HG03025 (cell line): ENCODE measurements around the gene CCDC50.

Source experiments
- ATAC-seq: cut with Tn5 transposase; IDR thresholded peaks from one replicate; pipeline ENCODE4 v1.9.1; 2021; ENCODE audit warnings: mild to moderate bottlenecking, moderate library complexity; ENCODE audit not compliant: unreplicated experiment, low FRiP score

The CCDC50 gene, protein sequence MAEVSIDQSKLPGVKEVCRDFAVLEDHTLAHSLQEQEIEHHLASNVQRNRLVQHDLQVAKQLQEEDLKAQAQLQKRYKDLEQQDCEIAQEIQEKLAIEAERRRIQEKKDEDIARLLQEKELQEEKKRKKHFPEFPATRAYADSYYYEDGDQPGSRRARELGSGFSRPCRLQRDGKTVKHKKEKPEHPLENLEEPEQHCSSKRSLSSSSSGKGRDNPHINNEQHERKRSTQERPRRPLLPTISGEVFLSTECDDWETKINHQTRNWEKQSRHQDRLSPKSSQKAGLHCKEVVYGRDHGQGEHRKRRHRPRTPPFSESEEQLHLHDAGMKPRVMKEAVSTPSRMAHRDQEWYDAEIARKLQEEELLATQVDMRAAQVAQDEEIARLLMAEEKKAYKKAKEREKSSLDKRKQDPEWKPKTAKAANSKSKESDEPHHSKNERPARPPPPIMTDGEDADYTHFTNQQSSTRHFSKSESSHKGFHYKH

DNA sequence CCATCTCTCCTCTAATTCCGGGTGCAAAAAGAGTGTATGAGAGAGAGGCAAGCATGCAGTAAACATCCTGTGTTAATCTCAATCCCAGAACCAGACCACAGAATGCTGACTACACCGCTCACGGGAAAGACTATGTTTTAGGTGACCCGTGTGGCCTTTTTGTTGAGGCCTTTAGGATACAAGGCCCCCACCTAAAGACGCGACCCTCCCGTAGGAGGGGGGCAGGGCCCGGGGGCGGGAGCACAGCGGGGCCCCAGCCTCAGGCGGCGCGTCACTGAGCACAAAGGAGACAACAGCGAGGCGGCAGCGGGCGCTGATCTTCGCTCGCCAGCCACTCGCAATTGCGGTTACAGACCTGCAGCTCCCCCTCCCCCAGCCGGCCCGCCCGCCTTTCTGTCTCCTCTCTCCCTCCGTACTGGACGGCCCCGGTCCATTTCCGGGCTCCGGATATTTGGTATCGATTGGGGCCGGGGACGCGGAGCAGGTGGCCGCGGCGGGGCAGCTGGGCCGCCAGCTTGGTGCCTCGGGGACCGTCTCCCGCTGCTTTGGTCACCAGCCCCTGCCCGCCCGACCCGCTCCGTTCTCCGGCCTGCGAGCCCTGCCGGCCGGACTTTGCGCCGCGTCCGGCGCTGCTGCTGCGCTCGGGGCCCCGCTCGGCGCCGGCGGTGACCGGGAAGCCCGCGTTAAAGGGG is at the start of gene CCDC50:
CCDC50 (plus strand) TSS at position 433 of the 692 bp plus-strand sequence. CDS start 281 bp downstream, outside the sequence.
- ATAC-seq = peak; percentile 76

DNA sequence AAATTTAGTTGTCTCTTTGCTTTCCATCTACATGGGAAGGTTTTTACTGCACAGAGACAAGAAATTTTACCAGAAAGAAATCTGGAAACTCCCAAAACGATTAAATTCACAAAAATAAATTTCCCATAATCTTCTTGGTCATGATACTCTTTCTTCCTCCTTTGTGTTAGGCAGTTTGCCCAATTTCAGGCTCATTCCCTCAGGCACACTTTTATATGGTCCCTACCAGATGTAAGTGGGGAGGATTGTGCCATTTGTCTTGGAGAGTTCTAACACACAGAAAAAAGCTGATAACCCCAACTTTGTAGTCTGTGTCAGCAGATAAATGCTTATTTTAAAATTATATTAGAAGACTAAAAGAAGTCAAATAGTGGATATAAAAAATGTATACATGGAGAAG is 49.1 kb upstream of the CCDC50 start:
- ATAC-seq = no peak

DNA sequence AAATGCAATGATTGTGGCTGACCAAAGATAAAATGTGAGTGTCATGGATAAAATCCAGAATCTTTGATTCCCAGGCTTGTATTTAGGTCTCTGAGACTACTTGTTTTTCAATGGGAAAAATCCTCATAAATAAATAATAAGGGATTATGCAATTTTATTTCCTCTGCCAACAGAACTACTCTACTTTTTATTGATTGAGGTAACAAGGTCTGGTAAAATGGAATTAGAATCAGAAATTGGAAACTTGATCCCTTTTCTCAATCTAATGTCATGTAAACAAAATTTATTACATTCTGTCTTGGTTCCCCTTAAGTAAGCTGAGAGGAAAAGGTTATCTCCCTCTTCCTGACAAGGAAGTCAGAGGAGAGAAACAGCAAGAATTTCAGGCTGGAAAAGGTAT is 48.3 kb upstream of the CCDC50 start:
- no peak for ATAC-seq

DNA sequence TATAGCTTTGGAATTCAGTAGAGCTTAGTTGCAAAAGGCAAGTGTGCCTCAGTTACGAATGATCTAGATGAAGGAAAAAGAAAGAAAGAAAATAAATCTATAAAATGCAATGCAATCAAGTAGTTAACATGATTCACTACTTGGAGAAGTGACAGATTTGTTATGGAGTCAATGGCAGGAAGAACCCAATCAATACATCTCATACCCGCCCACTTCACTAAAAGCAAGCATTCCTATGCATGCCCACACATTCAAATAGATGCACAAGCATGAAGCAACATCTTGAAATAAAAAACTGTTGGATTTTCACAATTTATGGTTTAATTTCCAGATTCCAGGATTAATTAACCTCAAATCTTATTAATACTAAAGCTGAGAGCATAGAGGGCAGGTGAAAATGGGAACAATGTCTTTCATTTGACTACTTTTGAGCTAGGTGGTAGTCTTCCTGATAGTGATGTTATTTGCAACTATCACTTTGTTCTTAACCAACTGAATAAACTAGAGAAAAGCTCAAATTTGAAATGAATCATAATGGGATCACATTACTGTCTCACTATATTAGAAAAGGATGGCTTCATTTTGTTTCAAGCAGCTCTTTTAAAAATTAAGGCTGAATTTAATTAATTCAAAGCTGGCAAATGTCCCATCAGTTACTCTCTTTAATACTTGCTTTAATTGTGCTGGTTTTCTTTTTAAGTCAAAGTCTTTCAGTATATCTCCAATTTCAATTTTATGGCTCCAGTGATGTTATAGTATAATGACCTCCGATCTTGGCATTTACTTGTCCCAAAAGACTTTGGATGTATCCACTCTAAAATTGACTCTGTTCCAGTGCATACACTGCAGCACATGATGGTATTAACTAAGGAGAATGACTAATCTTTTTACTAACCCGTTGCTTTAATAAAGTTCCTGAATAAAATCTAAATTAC is 46.7 kb upstream of the CCDC50 start:
- ATAC-seq = no peak

DNA sequence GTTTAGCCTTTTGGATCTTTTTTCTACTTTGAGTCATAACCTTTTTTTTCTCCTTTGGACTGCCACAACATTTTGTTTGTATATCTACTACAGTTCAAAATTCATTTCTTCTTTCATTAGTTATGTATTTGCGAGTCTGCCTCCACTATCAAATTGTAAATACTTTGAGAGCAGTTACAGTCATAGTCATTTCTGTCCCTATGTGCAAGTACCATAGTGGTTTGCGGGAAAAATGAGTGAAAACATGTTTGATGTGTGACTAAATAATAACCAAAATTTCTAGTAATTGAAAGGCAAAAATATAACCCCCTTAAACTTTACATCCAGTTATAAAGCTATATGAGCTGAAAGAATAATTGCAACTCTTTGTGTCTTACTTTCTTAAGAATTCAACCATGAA is 45.8 kb upstream of the CCDC50 start:
- ATAC-seq = no peak

DNA sequence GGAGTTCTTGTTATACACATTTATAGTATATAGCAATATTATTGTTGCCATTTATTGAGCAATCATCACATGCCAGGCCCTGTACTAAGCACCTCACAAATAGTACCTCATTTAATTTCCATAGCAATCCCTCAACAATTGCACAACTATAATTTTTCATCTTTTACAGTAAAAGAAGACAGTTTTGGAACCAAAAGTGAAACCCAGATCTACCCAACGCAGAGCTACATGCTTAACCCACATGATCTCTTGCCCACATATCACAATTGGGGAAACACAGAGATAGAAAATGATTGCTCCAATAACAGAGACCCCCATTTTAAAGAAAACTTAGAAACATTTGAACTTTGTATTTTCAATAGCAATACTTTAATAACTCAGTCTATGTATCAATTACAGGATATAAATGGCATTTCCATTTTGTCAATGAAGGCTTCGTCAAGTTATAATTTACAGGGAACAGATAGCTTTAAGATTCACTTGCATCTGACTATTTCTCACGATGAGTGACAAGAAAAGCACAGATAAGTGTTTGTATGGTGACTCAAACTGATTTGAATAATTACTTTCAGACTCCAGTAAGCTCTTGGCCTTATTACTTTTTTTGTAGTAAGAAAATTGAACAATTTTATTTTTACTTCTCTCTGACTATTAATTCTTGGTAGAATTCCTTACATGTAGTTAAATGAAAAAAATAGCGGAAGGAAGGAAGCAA is 38.7 kb upstream of the CCDC50 start:
- ATAC-seq = peak; percentile 72

DNA sequence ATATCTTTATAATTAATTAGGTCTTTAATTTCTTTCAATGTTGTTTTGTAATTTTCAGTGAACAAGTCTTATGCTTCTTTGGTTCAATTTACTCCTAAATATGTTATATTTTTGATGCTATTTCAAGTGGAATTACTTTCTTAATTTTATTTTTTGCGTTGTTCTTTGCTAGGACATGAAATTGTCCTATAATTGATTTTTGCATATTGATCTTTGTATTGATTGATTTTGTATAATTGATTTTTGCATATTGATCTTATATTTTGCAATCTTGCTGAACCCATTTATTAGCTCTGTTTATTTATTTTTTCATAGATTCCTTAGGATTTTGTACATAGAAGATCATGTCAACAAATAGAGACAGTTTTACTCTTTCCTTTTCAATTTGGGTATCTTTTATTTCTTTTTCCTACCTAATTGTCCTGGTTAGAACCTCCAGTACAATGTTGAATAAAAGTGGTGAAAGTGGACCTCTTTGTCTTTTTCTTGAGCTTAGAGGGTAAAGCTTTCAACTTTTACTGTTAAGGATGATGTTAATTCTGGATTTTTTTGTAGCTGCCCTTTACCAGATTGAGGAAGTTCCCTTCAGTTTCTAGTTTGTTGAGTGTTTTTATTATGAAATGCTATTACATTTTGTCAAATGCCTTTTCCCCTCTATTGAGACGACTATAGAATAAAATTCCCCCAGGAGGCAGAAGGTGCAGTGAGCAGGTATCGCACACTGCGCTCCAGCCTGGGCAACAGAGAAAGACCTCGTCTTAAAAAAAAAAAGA is 36.8 kb upstream of the CCDC50 start:
- ATAC-seq = no peak

DNA sequence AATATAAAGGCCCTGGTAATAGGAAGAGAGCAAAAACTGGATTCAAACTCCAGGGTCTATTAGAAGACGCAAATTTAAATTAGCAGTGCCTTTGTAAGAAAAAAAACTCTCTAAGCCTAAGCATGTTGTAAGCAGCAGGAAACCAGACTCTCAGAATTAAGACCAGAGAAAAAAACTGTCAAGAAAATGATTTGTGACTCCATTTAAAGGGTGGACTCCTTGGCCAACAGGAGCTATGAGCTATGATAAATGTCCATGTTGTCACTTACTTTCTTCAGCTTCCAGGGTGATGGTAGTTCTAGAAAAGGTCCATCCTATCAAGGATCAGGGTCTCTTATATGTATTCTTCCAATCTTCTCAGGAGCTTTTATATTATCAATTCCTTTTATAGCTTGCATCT is 34.9 kb upstream of the CCDC50 start:
- ATAC-seq = no peak

DNA sequence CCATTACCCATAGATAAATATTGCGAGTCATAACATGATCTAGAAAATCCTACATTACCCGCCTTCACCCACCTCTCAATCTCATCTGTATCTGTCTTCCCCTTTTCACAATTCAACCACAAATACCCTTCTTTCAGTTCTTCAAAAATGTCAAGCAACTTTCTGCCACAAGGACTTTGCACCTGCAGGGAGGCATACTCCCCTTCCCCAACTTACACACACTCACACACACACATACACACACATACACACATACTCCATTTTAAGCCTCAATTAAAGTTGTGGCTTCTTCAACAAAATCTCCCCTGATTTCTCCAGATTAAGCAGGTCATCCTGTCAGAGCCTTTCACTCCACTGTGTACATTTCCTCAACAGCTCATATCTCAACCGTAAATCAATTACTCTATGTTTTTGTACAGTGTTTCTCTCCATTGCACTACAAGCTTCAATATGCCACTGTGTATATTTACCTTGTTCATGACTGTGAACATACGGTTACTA is 33.1 kb upstream of the CCDC50 start:
- peak; percentile 87 for ATAC-seq

DNA sequence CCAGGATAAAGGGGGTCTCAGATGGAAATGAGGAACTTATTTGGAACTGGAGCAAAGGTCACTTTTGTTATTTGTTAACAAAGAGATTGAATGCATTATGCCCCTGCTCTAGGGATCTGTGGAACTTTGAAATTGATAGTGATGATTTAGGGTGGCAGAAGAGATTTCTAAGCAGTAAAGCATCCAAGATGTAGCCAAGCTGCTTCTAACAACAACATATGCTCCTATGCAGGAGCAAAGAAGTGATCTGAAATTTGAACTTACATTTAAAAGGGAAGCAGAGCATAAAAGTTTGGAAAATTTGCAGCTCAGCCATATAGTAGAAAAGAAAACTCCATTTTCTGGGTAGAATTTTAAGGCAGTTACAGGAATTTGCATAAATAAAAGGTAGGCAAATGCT is 30.3 kb upstream of the CCDC50 start:
- ATAC-seq = no peak

DNA sequence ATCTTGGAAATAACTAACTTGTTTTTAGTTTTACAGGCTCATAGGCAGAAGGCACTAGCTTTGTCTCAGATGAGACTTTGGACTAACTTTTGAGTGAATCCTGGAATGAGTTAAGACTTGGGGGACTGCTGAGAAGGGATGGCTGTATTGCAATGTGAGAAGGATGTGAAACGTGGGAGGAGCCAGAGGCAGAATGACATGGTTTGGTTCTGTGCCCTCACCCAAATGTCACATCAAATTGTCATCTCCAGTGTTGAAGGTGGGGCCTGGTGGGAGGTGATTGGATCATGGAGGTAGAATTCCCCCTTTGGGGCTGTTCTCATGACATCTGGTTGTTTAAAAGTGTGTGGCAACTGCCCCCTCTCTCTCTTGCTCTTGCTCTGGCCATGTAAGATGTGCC is 28.8 kb upstream of the CCDC50 start:
- ATAC-seq = no peak

DNA sequence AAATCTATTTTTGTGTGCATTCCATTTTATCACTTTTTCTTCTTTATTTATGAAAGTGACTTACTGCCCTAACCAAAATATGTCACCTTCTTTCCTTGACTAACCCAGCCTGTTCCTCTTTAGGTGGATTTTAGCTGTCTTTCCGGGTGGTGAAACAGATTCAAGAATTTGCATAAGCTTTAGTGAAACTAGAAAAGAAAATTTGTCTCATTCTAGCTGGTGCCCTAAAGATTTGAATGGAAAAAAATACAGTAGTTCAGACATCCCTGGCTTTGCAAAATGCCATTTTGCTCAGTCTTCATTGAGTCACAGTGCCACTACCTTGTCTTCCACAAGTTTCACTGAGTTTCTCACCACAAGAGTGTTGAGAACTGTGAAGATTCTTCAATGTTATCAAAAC is 28.2 kb upstream of the CCDC50 start:
- ATAC-seq = peak; percentile 79

DNA sequence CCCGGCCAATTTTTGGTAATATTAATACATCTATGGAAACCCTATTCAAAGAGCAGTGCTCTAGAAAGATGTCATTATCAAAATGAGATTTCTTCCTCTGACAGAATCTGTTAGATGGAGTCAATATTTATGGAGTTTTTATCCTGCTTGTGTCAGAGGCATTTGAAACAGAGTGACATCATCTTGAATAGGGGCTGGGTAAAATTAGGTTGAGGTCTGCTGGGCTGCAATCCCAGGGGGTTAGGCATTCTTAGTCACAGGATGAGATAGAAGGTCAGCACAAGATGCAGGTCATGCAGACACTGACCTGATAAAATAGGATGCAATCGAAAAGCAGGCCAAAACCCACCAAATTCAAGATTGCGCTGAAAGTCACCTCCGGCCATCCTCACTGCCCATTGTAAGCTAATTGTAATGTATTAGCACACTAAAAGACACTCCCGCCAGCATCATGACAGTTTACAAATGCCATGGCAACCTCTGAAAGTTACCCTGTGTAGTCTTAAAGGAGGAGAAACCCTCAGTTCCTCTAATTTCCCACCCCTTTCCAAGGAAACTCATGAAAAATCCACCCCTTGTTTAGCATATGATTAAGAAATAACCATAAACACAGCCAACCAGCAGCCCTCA is 27.3 kb upstream of the CCDC50 start:
- ATAC-seq = no peak

DNA sequence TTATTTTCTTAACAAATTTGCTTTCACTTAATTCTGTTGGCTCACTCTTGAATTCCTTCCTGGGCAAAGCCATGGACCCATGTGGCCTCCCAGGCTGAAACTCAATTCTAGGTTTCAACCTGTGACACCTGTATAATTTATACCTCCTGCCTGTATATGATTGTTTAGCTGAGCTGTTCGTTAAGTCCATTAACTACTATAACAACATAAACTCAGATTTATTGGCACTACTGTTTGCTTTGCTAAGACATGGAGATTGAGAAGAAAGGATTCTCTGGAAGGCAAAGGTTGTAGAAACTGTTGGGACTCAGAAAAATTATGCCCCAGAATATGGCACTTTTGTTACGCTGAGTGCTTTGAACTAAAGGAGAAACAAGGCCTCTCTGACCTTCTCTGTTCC is 26.7 kb upstream of the CCDC50 start:
- ATAC-seq = no peak

DNA sequence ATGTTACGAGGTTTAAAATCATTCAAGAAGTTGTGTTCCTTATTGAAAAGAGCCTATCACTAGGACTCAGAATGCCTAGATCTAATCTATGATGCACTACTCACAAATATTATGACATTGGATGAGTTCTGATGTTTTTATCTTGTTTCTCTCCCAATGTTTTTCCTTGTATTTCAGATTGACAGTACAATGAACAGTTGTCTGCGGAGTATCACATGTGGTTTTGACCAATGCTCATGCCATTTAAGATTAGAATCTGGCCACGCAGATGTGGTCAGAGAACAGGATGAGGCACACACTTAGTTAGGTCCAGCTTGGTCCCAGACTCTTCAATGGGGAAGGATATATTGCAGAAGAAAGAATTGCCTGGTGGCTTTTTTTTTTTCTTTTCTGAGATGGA is 25.6 kb upstream of the CCDC50 start:
- no peak for ATAC-seq

DNA sequence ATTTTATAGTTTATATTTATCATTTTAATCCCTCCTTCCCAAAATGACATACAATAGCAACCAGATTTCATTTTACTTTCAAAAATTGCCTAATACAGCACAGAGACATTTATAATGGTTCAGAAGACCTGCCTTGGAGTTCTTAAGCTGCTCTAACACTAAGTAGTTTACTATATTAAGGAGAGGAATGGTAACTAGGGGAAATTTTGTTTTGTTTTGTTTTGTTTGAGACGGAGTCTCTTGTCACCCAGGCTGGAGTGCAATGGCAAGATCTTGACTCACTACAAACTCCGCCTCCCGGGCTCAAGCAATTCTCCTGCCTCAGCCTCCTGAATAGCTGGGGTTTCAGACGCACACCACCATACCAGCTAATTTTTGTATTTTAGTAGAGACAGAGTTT is 22.8 kb upstream of the CCDC50 start:
- ATAC-seq = no peak

DNA sequence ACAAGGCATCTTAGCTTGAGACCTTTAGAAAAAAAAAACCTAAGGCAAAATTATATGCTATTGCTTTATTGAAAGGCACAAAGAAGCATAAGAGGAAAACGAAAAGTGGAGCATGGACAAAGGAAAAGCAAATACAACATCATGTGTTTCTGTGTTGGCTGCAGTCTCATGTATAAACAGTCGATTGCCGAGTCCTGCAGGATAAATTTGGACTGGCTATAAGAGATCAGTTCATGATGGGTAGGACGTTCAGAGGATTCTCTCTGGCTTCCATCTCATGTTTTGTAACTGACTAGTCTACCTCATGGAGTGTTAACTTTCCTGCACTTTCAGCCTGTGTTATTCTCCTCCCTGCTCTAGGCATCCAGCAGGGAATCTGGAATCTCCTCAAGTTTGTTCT is 21.9 kb upstream of the CCDC50 start:
- no peak for ATAC-seq

DNA sequence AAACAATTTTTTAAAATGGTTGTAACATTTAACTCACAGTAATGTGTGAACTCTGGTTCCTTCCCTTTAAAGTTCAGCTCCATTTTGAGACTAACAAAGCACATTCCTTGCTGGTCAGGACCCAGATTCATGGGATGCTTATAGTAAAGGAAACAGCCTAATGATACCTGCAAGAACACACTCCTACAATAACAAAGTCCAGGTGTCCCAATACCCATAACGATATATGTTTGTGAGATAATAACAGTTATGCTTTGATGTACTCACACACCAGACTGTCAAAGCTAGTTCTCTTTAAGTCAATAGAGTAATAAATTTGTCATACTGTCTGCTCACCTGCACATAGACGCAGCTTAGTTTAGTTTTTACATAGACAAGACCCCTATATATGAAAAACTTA is 15.9 kb upstream of the CCDC50 start:
- ATAC-seq = no peak
